CD4-positive, alpha-beta memory T cell (primary cell): Measurements from ENCODE around the gene PFN2. TPM values are rescaled to one million over a fixed set of nuclear protein-coding genes. Genes with fewer than 3 reads are reported as not detected.

ENCODE experiments used
- CTCF ChIA-PET: fragments of 350-600 bp; sonication (Branson Sonifier 250); formaldehyde crosslinking; loops from one replicate; lab custom pipeline; 2021; ENCODE audit warnings: inconsistent platforms; ENCODE audit not compliant: partially characterized antibody; lab: Charles Lee
- POLR2A ChIA-PET: fragments of 350-600 bp; sonication (Branson Sonifier 250); formaldehyde crosslinking; loops from one replicate; lab custom pipeline; 2021; ENCODE audit not compliant: partially characterized antibody; lab: Charles Lee
- DNase-seq, 5 donors: peaks; one replicate each; pipeline versions ENCODE4 v3.0.0 to v3.0.0-alpha.2; 2020 to 2022; ENCODE audit warnings: mixed read lengths in 1 of 5
- H3K27ac ChIP-seq: one replicate; pipeline ENCODE4 v1.7.0; 2013; ENCODE audit warnings: low read depth, low read length
- H3K27me3 ChIP-seq: 2 replicates; pipeline ENCODE4 v1.7.0; 2013; ENCODE audit warnings: mild to moderate bottlenecking, low read length, moderate library complexity; ENCODE audit not compliant: insufficient read depth
- H3K36me3 ChIP-seq: 2 replicates; pipeline ENCODE4 v1.7.0; 2013; ENCODE audit warnings: mild to moderate bottlenecking, low read length, moderate library complexity; ENCODE audit not compliant: insufficient read depth
- H3K4me1 ChIP-seq: 2 replicates; pipeline ENCODE4 v1.7.0; 2013; ENCODE audit warnings: mild to moderate bottlenecking, low read length, moderate library complexity; ENCODE audit not compliant: insufficient read depth
- H3K4me3 ChIP-seq, 2 donors: one replicate each; pipeline ENCODE4 v1.7.0; 2013; ENCODE audit warnings: low read length in 2 of 2, mild to moderate bottlenecking in 1 of 2
- H3K9me3 ChIP-seq, 2 donors: one replicate each; pipeline ENCODE4 v1.7.0; 2013; ENCODE audit warnings: low read length in 2 of 2, control low read depth in 1 of 2; ENCODE audit not compliant: control insufficient read depth in 1 of 2
- H3K27ac Mint-ChIP-seq, 7 donors: one replicate each; pipeline ENCODE4 v1.8.0; 2020 to 2021; ENCODE audit warnings: mixed read lengths in 7 of 7, mild to moderate bottlenecking in 6 of 7, inconsistent platforms in 3 of 7, moderate library complexity in 3 of 7
- H3K27me3 Mint-ChIP-seq, 2 donors: one replicate each; pipeline ENCODE4 v1.8.0; 2020 to 2021; ENCODE audit warnings: mixed read lengths in 2 of 2
- H3K36me3 Mint-ChIP-seq, 2 donors: one replicate each; pipeline ENCODE4 v1.8.0; 2020 to 2021; ENCODE audit warnings: mixed read lengths in 2 of 2, inconsistent platforms in 1 of 2, mild to moderate bottlenecking in 1 of 2
- H3K4me1 Mint-ChIP-seq, 4 donors: one replicate each; pipeline ENCODE4 v1.8.0; 2020 to 2021; ENCODE audit warnings: mixed read lengths in 4 of 4, mild to moderate bottlenecking in 1 of 4
- H3K4me3 Mint-ChIP-seq, 8 donors: one replicate each; pipeline ENCODE4 v1.8.0; 2020 to 2021; ENCODE audit warnings: mixed read lengths in 8 of 8, mild to moderate bottlenecking in 7 of 8, moderate library complexity in 6 of 8, inconsistent platforms in 3 of 8
- H3K9me3 Mint-ChIP-seq, 8 donors: one replicate each; pipeline ENCODE4 v1.8.0; 2020 to 2021; ENCODE audit warnings: mixed read lengths in 8 of 8, mild to moderate bottlenecking in 5 of 8, inconsistent platforms in 3 of 8, moderate library complexity in 1 of 8
- intact Hi-C: fragments of 100-400 bp; cut with micrococcal nuclease; formaldehyde crosslinking; loops from one replicate; pipeline ENCODE4 v1.15.1; 2023
- polyA plus RNA-seq, 2 donors: library from polyadenylated mRNA; unstranded; fragments of 300-500 nt; fragmentation: Illumina TruSeq; gene quantifications; one replicate each; pipeline ENCODE4 v1.2.3, GENCODE V29; 2021
- total RNA-seq, 2 experiments: library from RNA; stranded (reverse); gene quantifications; one replicate each; pipeline ENCODE4 v1.2.3, GENCODE V29; 2021

The PFN2 gene
- total and polyA plus RNA-seq, 4 experiments from 2014 or later, result 6.8 to 16.9 (median 12.4) TPM

DNA sequence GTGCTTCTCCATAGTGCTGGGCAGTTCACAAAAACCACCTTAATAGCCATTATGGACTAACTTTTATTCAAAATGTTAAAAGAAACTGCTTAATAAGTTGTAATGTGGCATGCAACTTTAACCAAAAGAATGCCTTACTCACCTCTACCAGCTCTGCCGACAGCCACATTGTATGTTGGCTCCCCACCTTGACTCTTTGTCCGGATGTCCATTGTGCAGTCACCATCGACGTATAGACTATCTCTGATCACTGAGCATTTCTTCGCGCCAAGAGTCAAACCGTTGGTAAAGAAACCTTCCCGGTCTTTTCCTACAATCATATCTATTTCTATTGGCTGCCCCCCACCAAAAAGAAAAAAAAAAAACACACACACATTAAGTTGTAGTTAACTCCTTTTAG is 2.5 kb downstream of the PFN2 start:
- no peak overlapping the region for H3K27ac Mint-ChIP-seq
- H3K9me3 Mint-ChIP-seq, result no peaks in the 10 kb centered on the region
- intact Hi-C loops, result no loop called here
- H3K4me3 Mint-ChIP-seq, result no peak overlapping the region
- peaks cover 7 to 9% of the 10 kb centered on the region in 2 donors for H3K27me3 Mint-ChIP-seq
- peaks cover 14 to 20% (median 18%) of the 10 kb centered on the region in 4 donors for H3K4me1 Mint-ChIP-seq
- no peak for DNase-seq
- H3K27me3 ChIP-seq, result peaks cover 7% of the 10 kb centered on the region
- H3K36me3 Mint-ChIP-seq, result peaks cover 0 to 10% of the 10 kb centered on the region in 2 donors
- no peaks in the 10 kb centered on the region for H3K9me3 ChIP-seq
- POLR2A ChIA-PET, result no interaction called here
- no peaks in the 10 kb centered on the region for H3K36me3 ChIP-seq
- no peak overlapping the region for H3K4me3 ChIP-seq
- no peak overlapping the region for H3K27ac ChIP-seq
- CTCF ChIA-PET, result interaction anchor here (1.4 to 5.6 kb wide), 6 partner anchors 12 to 251 kb away, joined by 3 to 63 read pairs (median 17); no protein-coding TSS in a partner anchor
- peaks cover 12% of the 10 kb centered on the region for H3K4me1 ChIP-seq

DNA sequence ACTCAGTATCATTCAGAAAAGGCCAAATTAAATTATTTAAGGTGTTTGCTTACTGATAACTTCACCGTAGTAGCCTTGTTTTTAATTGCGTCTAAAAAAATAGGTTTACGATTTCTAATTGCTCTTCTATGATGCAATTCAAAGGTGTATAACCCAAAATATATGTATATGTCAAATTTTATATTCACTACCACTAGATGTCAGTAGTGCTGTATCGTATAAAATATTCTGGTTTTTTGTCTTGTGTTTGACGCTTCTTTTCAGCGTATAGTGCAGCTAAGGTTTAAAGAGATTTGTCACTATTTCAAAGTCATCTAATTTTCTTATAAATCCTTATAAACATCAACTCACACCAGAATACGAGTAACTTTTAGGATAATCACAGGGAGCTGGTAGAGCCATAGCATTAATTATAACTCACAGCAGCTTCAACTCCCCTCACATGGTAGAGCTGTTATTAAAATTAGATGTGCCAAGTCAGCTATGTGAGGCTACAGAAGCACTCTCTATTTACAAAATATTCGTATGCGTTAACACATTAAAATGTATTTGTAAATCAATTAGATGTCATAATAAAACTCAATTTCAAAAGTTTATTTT is 3.5 kb downstream of the PFN2 start:
- peak in 4 of 5 donors; percentile 36 to 58 (median 50) for DNase-seq
- no peaks in the 10 kb centered on the region for H3K36me3 ChIP-seq
- Mint-ChIP-seq H3K4me3 (peak overlapping the region in 1 of 8 donors; percentile 72), H3K4me1 (peaks cover 14 to 20% (median 17%) of the 10 kb centered on the region in 4 donors), H3K27me3 (peaks cover 6 to 7% of the 10 kb centered on the region in 2 donors), H3K27ac (peak overlapping the region in 1 of 7 donors; percentile 5), H3K36me3 (peaks cover 0 to 10% of the 10 kb centered on the region in 2 donors), H3K9me3 (no peaks in the 10 kb centered on the region)
- ChIA-PET CTCF (interaction anchor here (0.6 to 5.6 kb wide), 12 partner anchors 11 to 255 kb away, joined by 3 to 63 read pairs (median 4); no protein-coding TSS in a partner anchor), POLR2A (interaction anchor here (1.1 kb wide), 2 partner anchors 217 to 443 kb away, joined by 3 to 6 read pairs; no protein-coding TSS in a partner anchor)
- no peak overlapping the region for H3K4me3 ChIP-seq
- peaks cover 12% of the 10 kb centered on the region for H3K4me1 ChIP-seq
- intact Hi-C loops, result loop anchor here (1.0 kb wide), 3 partner anchors 217 to 528 kb away; no protein-coding TSS in a partner anchor
- H3K27ac ChIP-seq, result no peak overlapping the region
- H3K9me3 ChIP-seq, result no peaks in the 10 kb centered on the region
- peaks cover 7% of the 10 kb centered on the region for H3K27me3 ChIP-seq

- POLR2A ChIA-PET, result no interaction called here
Measured at GRCh38 chr3:149965278-149965677, 5.4 kb downstream of the PFN2 start.

DNA sequence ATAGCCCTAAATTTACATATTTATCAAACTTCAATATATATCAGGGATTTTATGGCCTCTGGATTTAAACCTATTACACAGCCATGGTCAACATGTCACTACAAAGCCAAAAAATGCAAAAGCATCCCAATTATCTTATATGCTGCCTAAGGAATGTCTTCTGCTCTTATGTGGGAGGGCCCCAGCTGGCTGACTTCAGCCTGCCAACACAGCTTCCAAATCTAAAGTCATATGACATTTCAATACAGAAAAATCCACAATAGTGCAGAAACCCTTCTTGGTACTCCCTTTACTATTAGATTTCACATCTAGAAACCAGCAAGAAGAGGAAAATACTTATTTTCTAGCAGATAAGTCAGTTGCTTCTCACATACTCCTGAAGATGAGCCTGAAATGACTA is 6.4 kb downstream of the PFN2 start:
- no peak overlapping the region for H3K4me3 Mint-ChIP-seq
- POLR2A ChIA-PET, result no interaction called here
- no peaks in the 10 kb centered on the region for H3K9me3 Mint-ChIP-seq
- H3K36me3 Mint-ChIP-seq, result peaks cover 0 to 5% of the 10 kb centered on the region in 2 donors
- no peak overlapping the region for H3K27ac ChIP-seq
- no peaks in the 10 kb centered on the region for H3K27me3 Mint-ChIP-seq
- no peaks in the 10 kb centered on the region for H3K36me3 ChIP-seq
- no peak overlapping the region for H3K4me3 ChIP-seq
- H3K27me3 ChIP-seq, result no peaks in the 10 kb centered on the region
- H3K9me3 ChIP-seq, result no peaks in the 10 kb centered on the region
- peaks cover 5 to 7% (median 6%) of the 10 kb centered on the region in 4 donors for H3K4me1 Mint-ChIP-seq
- intact Hi-C loops, result no loop called here
- H3K4me1 ChIP-seq, result peaks cover 1% of the 10 kb centered on the region
- DNase-seq, result no peak
- no peak overlapping the region for H3K27ac Mint-ChIP-seq
- CTCF ChIA-PET, result interaction anchor here (2.9 kb wide), 1 partner anchor 256 kb away, joined by 14 read pairs; no protein-coding TSS in a partner anchor

More at GRCh38 chr3:149965278-149965677, 5.4 kb downstream of the PFN2 start:
- Mint-ChIP-seq H3K27ac (peak overlapping the region in 1 of 7 donors; percentile 53), H3K27me3 (no peaks in the 10 kb centered on the region), H3K9me3 (no peaks in the 10 kb centered on the region), H3K4me3 (no peak overlapping the region), H3K36me3 (peaks cover 0 to 8% of the 10 kb centered on the region in 2 donors), H3K4me1 (peaks cover 8 to 12% (median 12%) of the 10 kb centered on the region in 4 donors)
- intact Hi-C loops, result no loop called here
- no peak overlapping the region for H3K4me3 ChIP-seq
- H3K9me3 ChIP-seq, result no peaks in the 10 kb centered on the region
- no peaks in the 10 kb centered on the region for H3K36me3 ChIP-seq
- no peak overlapping the region for H3K27ac ChIP-seq
- no peak for DNase-seq
- CTCF ChIA-PET, result interaction anchor here (0.6 to 5.6 kb wide), 7 partner anchors 9 to 443 kb away, joined by 3 to 63 read pairs (median 11); partner anchors contain the start of gene TSC22D2
- no peaks in the 10 kb centered on the region for H3K27me3 ChIP-seq
- H3K4me1 ChIP-seq, result peaks cover 7% of the 10 kb centered on the region

GRCh38 chr3:149963485-149963884 is 7.2 kb downstream of the PFN2 start:
- Mint-ChIP-seq H3K27ac (peak overlapping the region in 1 of 7 donors; percentile 39), H3K9me3 (no peaks in the 10 kb centered on the region), H3K4me3 (no peak overlapping the region), H3K4me1 (peaks cover 0 to 6% (median 2%) of the 10 kb centered on the region in 4 donors), H3K36me3 (peaks cover 0 to 5% of the 10 kb centered on the region in 2 donors), H3K27me3 (no peaks in the 10 kb centered on the region)
- no peaks in the 10 kb centered on the region for H3K4me1 ChIP-seq
- ChIA-PET CTCF (interaction anchor here (1.7 to 2.9 kb wide), 2 partner anchors 257 to 259 kb away, joined by 4 to 14 read pairs; no protein-coding TSS in a partner anchor), POLR2A (no interaction called here)
- no peaks in the 10 kb centered on the region for H3K36me3 ChIP-seq
- H3K9me3 ChIP-seq, result no peaks in the 10 kb centered on the region
- DNase-seq, result no peak
- intact Hi-C loops, result no loop called here
- no peak overlapping the region for H3K4me3 ChIP-seq
- no peak overlapping the region for H3K27ac ChIP-seq
- no peaks in the 10 kb centered on the region for H3K27me3 ChIP-seq

DNA sequence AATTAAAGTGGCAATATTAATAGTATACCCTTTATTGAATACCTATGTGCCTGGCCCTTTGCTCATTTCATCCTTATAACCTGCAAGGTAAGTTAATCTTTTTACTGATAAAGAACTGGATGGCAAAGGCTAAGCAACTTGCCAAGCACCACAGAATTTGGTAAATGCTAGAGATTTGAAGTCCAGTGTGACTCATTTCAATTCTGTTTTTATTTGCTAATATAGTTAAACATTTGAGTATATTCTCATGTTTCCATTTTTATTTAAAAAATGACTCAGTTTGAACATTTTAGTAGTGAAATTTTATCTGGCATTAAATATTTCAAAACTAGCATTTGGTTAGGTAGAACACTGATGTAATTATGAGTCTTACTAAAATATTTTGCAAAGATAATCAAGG is 11.3 kb downstream of the PFN2 start:
- no peak for DNase-seq
- Histone ChIP-seq H3K9me3 (no peaks in the 10 kb centered on the region), H3K4me1 (peaks cover 4% of the 10 kb centered on the region), H3K4me3 (no peak overlapping the region), H3K27ac (no peak overlapping the region), H3K27me3 (no peaks in the 10 kb centered on the region), H3K36me3 (no peaks in the 10 kb centered on the region)
- ChIA-PET POLR2A (no interaction called here), CTCF (interaction anchor here (1.3 to 2.3 kb wide), 2 partner anchors 11 to 259 kb away, joined by 3 to 8 read pairs; partner anchors contain the start of gene PFN2)
- peaks cover 0 to 7% of the 10 kb centered on the region in 2 donors for H3K36me3 Mint-ChIP-seq
- intact Hi-C loops, result no loop called here
- no peak overlapping the region for H3K27ac Mint-ChIP-seq
- no peak overlapping the region for H3K4me3 Mint-ChIP-seq
- H3K27me3 Mint-ChIP-seq, result no peaks in the 10 kb centered on the region
- no peaks in the 10 kb centered on the region for H3K9me3 Mint-ChIP-seq
- H3K4me1 Mint-ChIP-seq, result peaks cover 6 to 18% (median 11%) of the 10 kb centered on the region in 4 donors

GRCh38 chr3:149958171-149958796 is 12.4 kb downstream of the PFN2 start:
- Mint-ChIP-seq H3K4me1 (peaks cover 16 to 27% (median 17%) of the 10 kb centered on the region in 4 donors), H3K27ac (peak overlapping the region in 3 of 7 donors; percentile 1 to 5 (median 2)), H3K9me3 (no peaks in the 10 kb centered on the region), H3K27me3 (no peaks in the 10 kb centered on the region), H3K4me3 (no peak overlapping the region), H3K36me3 (peaks cover 0 to 7% of the 10 kb centered on the region in 2 donors)
- Histone ChIP-seq H3K27ac (no peak overlapping the region), H3K27me3 (no peaks in the 10 kb centered on the region), H3K4me1 (peaks cover 16% of the 10 kb centered on the region), H3K9me3 (no peaks in the 10 kb centered on the region), H3K4me3 (no peak overlapping the region), H3K36me3 (no peaks in the 10 kb centered on the region)
- intact Hi-C loops, result no loop called here
- DNase-seq, result no peak
- POLR2A ChIA-PET, result no interaction called here
- CTCF ChIA-PET, result interaction anchor here (0.8 to 5.1 kb wide), 5 partner anchors 9 to 264 kb away, joined by 3 to 30 read pairs (median 5); partner anchors contain the start of gene PFN2
